NCI-H2029 treated with DMSO at 0.1 percent for 48 hours (cell line): Measurements from ENCODE around the gene FAM53B.
A peak's percentile ranks its signal among the peaks of the same experiment; 100 is the strongest.
"Not testable (repeated sequence)": the region's sequence is repeated elsewhere in the genome, so short reads cannot be mapped to it uniquely, and the experiment has no call there.

Experiments
- DNase-seq: peaks from one replicate; lab custom pipeline; 2025; lab: John Stamatoyannopoulos, UW

Gene FAM53B

DNA sequence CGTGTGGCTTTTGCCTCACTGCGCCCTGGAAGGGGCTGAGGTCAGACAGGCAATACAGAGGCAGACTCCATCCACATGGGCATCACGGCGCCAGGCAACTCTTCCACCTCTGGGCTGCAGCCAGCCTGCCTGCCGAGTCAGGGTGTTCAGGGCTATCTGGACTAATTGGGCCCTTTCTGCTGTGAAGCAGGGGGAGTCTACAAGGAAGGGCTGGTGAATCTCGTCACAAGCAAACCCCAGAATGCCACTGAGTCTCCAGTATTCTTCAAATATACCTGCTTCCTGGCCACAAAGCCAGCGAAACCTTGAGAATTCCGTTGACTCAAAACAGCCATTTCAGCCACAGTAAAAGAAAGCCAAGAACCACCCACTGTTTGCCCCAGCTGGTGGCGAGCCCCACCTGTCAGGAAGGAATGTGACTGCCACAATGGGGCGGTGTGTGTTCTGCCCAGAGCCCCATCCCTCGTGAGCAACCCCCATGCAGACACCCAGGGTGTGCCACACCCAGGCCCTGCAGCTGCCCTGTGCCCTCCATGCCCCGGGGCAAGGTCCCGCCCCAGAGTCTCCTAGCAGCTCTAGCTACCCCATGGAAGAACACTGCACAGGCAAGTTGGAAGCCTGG, 117.3 kb downstream of the FAM53B start:
- no peak for DNase-seq

DNA sequence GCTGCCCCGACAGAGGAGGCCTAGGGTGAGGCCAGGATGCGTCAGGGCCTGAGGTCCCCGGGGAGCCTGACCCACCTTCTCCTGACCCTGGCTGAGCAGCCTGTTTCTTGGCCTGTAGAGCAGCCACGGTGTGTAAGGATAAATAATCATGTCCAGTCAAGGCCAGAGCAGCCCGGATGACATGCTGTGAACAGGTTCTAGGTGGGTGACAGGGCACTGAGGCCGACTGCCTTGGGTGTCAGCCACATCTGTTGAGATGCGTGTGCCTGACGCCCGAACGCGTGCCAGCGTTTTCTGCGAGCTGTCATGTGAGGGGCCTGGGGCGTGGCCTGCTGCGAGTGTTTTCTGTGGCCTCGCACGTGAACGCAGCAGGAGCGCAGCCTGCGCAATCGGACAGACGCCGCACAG, 118.3 kb downstream of the FAM53B start:
- DNase-seq = no peak

GRCh38 chr10:124624895-124625294, 119.3 kb downstream of the FAM53B start:
- DNase-seq = no peak

DNA sequence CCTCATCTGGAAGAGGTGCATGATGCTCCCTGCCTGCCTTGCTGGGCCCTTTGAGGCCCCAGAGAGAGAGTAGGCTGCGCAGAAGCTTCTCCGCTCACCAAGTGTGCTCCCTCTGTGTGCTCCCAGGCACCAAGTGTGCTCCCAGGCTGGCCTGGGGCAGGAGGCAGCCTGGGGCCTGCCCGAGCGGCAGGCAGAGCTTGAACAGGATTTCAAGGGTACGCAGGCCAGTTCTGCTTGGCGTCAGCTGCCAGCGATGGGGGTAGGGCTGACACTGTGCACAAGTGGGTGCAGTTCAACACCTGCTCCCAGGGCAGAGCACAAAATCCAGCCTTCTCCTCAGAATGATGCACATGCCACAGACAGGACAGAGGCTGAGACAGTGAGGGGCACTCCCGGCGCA, 119.7 kb downstream of the FAM53B start:
- DNase-seq = no peak

GRCh38 chr10:124624006-124624405, 120.2 kb downstream of the FAM53B start:
- no peak for DNase-seq

DNA sequence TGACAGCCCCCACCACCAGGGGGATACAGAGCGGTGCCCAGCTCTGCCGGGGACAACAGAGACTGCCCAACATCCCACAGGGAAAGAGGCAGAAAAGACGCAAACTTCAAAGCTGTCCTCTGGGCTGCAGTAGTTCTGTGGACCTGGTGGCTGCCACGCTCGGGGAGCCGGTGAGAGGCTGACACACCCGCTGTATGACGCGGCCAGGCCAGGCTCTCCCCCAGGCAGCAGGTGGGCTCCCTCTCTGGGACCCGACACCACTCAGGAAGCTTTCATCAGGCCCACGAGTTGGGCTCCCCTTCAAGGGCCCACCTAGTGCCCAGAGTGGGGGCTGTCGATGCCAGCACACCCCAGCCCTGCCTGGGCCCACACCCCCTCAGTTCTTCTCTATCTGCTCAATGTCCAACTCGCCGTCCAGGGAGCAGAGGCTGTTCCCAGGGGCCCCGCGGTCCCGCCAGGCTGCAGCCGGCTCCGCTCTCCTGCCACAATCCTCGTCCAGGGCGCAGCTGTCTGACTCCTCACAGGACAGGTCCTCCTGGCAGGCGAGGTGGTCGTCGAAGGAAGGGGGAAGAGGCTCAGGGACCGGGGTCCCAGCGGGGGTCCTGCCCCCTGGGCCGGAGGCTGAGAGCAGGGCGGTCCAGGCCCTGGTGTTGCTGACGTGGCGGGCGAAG, 121.2 kb downstream of the FAM53B start:
- DNase-seq = no peak

DNA sequence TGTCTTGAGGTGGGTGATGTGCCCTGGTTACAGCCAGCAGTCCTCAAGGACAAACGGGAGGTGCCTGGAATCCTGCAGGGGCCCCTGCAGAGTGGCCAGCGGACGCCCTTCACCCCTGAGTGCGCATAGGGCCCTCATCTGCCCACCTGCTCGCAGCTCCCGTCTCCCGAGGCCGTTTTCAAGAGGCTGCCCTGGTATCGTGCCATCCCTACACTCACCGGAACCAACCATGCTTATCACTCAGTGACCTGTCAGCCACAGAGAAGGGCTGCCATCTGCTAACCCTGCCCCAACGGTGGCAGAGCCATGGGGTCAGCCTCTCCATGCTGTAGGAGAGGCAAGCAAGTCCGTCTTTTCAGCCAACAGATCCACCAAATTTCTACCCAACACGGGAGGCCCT, 122.0 kb downstream of the FAM53B start:
- peak; percentile 47 for DNase-seq

GRCh38 chr10:124621637-124622036, 122.5 kb downstream of the FAM53B start:
- DNase-seq = no peak

DNA sequence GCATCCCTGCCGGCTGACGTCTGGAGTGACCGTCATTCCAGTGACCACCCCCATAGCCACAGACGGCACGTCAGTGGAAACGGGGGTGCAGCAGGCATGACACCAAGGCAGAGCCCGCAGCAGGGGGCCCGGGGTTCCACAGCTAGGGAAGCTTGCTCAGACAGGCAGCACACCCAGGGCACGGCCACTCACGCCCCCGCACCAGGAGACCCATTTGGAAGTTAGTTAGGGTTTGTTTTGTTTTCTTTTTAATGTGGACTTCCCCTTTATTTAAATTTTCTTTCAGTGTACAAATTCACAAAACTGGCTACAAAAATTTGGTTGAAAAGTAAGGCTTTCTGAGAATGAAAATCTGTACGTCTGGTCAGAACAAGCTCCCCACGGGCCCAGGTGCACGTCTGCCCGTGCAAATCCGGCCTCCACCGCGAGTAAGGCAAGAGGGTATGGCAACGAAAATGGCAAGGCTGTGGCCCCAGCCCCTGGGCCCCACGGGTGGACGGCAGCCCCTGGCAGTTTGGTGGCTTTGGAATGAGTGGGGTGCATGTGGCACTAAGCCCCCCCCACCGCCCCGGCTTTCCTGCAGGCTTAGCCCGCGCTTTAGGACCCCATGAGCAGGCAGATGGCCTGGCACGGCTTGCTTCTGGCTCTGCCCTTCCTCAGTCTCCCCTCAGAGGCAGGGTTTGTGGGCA, 124.2 kb downstream of the FAM53B start:
- no peak for DNase-seq

DNA sequence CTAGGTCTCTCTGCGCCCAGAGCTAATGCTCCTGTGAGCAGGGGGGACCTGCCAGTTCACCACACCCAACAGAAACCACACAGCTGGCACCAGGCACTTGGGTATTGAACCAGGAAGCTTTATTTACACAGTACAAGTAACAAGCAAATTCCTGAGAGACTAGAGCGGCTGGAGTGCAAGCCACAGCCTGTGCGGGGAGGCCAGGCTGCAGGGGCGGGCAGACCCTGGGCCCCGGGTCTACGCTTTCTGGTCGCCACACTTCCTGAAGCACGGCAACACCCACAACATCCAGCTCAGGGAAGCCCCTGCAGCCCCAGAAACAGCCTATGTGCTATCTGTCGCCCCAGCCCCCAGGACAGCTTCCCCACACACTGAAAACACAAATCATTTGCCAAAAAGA, 125.0 kb downstream of the FAM53B start:
- DNase-seq = no peak

DNA sequence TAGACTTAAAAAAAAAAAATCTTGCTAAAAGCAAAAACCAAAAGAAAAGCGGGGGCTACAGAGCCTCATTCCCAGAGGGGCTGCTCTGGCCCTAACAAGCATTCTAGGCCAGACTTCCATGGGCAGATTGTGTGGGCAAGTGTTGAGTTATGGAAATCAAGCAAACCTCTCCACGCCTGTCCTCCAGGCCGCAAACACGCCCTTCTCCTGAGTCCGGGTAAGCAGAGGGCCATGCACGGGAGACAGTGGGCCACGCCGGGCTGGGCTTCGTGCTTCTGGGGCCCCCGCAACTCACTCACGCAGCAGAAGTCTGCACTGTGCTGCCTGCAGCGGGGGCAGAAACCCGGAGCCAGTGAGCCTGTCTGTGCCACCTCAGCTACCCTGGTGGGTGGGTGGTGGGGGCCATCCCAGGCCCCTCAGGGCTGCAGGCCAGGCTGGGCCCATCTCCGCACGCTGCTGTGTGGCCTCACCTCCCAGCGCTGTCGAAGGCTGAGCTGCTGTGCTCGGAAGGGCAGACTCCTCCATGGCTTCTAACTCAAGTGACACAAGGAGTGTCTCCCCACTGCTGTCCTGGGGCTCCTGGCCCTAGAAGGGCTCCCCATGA, 125.6 kb downstream of the FAM53B start:
- no peak for DNase-seq

DNA sequence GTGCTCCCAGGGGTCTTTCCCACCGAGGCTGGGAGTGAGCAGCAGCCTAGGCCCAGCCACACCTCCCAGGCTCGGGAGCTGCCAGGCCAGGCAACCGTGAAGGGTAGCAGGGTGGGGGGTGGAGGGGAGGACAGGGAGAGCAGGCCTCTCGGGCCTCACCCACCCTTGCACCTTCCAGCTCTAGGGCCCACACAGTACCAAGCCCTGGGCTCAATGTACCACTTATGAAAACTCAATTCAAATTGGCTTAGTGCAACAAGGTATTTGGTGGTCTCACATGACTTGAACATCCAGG, 127.4 kb downstream of the FAM53B start:
- DNase-seq = no peak

- DNase-seq = no peak
Observed at GRCh38 chr10:124616040-124616835, 127.9 kb downstream of the FAM53B start.

GRCh38 chr10:124615259-124615658, 128.9 kb downstream of the FAM53B start:
- DNase-seq = no peak

DNA sequence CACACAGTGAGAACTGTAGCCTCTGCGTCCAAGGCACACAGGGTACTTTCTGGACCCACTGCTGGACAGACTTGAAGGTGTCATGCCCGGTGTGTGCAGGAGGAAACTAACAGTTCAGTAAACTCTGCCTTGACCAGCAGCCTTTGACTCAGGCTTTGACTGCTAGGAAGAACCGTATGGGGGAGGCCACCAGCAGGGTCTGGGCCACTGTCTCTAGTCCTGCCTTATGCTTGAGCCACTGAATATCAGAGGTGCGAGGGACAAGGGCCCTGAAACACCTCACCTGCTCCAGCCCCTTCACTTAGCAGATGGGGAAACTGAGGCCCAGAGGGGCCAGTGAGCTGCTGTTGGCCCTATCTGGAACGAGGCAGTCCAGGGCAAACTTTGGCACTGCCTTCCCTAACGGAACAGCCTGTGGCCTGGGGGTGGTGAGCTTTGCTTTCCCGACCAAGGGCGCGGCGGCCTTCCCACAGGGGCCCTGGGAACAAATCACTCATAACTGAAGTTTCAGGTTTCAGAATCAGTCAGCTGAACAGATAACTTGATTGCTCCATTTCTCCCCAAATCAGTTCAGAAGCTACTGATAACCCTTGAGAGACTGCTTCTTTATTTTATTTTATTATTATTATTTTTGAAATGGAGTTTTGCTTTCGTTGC, 130.0 kb downstream of the FAM53B start:
- DNase-seq = no peak

DNA sequence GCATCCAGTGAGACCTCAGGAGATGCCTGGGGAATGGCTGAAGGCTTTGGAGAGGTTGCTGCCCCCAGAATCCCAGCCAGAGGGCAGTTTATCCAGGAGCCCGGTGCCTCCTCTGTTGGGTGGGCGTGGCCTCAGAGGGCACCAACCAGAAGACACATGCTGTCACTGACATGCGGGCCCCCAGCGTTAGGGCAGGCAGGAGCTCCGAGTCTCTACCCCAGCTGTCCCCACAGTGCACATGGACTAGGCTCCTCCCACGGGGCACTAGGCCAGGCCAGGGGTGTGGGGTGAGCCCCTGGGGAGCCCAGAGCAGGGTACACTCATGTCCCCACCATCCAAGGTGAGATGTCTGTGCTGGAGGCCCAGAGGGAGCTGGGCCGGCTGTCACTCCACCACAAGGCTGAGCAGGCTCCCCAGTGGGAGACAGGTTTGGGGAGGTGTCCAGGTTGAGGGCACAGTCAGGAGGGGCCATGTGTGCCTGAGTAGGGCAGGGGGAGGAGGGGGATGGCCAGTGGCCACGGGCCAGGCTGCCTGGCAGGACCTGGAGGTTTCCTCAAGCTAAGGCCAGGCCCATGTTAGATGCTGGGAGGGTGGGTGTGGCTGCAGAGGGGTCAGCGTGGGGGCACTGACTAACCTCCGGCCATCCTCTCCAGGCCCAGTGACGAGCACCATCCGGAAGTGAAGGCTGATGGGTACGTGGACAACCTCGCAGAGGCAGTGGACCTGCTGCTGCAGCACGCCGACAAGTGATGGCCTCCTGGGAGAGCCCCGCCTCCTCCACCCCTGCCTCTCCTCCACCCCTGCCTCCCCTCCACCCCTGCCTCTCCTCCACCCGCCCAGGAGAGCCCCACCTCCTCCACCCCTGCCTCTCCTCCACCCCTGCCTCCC, 131.3 kb downstream of the FAM53B start:
- DNase-seq = no peak

DNA sequence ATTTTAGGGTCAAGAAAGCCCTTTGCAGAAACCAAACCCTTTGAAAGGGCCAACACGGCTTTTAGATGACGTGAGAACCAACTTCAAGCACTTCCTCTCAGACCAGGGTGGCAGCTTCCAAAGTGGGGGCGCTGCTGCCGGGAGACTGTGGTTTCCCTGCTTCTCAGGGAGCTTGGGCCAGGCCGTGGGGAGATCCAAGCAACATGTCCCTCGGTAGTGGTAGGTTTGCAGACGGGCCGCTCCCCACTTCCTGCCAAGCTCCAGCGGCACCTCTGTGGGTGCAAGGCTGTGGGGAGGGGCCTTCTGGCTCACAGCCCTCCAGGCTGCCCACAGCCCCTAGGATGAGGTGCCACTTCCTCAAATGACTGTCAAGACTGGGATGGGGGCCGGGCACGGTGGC, 132.4 kb downstream of the FAM53B start:
- no peak for DNase-seq

- DNase-seq = not testable (repeated sequence)
Observed at GRCh38 chr10:124610851-124611250, 133.3 kb downstream of the FAM53B start.

DNA sequence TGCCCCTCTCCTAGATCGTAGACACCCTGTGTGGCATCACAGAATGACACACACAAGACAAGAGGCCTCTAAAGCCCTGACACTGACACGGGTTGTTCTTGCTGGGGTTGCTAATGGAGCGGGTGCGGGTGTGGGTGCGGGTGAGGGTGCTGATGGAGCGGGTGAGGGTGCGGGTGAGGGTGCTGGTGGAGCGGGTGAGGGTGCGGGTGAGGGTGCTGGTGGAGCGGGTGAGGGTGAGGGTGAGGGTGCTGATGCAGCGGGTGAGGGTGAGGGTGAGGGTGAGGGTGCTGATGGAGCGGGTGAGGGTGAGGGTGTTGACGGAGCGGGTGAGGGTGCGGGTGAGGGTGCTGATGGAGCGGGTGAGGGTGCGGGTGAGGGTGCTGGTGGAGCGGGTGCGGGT, 134.0 kb downstream of the FAM53B start:
- DNase-seq = not testable (repeated sequence)

DNA sequence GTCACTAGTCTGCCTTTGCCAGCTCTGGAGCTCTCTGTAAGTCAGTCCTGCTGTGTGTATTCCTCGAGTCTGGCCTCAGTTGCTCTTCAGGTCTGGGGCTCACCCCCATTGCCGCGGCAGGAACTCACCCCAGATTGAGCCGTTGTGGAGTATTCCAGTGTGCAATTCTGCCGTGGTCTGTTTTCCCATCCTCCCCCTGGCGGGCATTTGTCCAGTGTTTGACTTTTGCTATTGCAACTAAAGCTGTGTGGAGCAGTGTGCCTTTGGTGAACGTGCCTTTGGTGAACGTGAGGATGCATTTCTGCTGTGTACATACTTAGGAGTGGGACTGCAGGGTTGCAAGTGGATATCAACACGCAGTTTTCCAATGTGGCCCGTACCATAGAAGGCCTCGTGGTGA, 134.5 kb downstream of the FAM53B start:
- no peak for DNase-seq
